GM21447 (cell line): ENCODE measurements around the gene PSMF1.

Source experiments
- ATAC-seq: cut with Tn5 transposase; IDR thresholded peaks from one replicate; pipeline ENCODE4 v1.9.1; 2021; ENCODE audit not compliant: unreplicated experiment

PSMF1 gene

GRCh38 chr20:1163653-1164052 lies 45.3 kb downstream of the PSMF1 start:
- ATAC-seq: no peak

- no peak for ATAC-seq
Measured at GRCh38 chr20:1164871-1165270, 46.5 kb downstream of the PSMF1 start.

GRCh38 chr20:1165521-1165920 lies 47.1 kb downstream of the PSMF1 start:
- ATAC-seq: no peak

GRCh38 chr20:1165941-1166340 lies 47.5 kb downstream of the PSMF1 start:
- no peak for ATAC-seq

GRCh38 chr20:1166948-1167720 lies 48.7 kb downstream of the PSMF1 start:
- ATAC-seq: no peak

- no peak for ATAC-seq
Measured at GRCh38 chr20:1169224-1169623, 50.8 kb downstream of the PSMF1 start.

GRCh38 chr20:1171461-1172093 lies 53.2 kb downstream of the PSMF1 start:
- ATAC-seq: no peak

GRCh38 chr20:1173698-1174097 lies 55.3 kb downstream of the PSMF1 start:
- no peak for ATAC-seq

- no peak for ATAC-seq
Measured at GRCh38 chr20:1174787-1175186, 56.4 kb downstream of the PSMF1 start.

GRCh38 chr20:1177680-1178079 lies 59.3 kb downstream of the PSMF1 start:
- no peak for ATAC-seq

GRCh38 chr20:1178103-1178502 lies 59.7 kb downstream of the PSMF1 start:
- ATAC-seq: no peak

GRCh38 chr20:1178623-1179022 lies 60.2 kb downstream of the PSMF1 start:
- ATAC-seq: no peak

- ATAC-seq: no peak
Measured at GRCh38 chr20:1180949-1181348, 62.5 kb downstream of the PSMF1 start.

- no peak for ATAC-seq
Measured at GRCh38 chr20:1182106-1182505, 63.7 kb downstream of the PSMF1 start.

GRCh38 chr20:1183153-1183552 lies 64.8 kb downstream of the PSMF1 start:
- no peak for ATAC-seq

- ATAC-seq: no peak
Measured at GRCh38 chr20:1184260-1184637, 65.8 kb downstream of the PSMF1 start.

- ATAC-seq: no peak
Measured at GRCh38 chr20:1184638-1185315, 66.4 kb downstream of the PSMF1 start, which contains the start of gene TMEM74B. TSS of gene TMEM74B (minus strand) at chr20:1184981. CDS start at chr20:1183801, 1,180 bp downstream.

- no peak for ATAC-seq
Measured at GRCh38 chr20:1185316-1185741, 66.9 kb downstream of the PSMF1 start.

- no peak for ATAC-seq
Measured at GRCh38 chr20:1185790-1186334, 67.5 kb downstream of the PSMF1 start.

GRCh38 chr20:1186367-1186991 lies 68.1 kb downstream of the PSMF1 start:
- no peak for ATAC-seq

GRCh38 chr20:1187605-1188171 lies 69.3 kb downstream of the PSMF1 start:
- no peak for ATAC-seq
